ENCODE data around the gene MINK1. TPM values are rescaled to one million over a fixed set of nuclear protein-coding genes. Genes with fewer than 3 reads are reported as not detected.
A peak's percentile ranks its signal among the peaks of the same experiment; 100 is the strongest.

MINK1 gene
- total and polyA plus RNA-seq, 2 of the 13 experiments (the other 11 are each of a cell fraction or from before 2014, with no cell fraction given) = 17.2 to 63.9 TPM

GRCh38 chr17:4806777-4807604 is 26.1 kb upstream of the MINK1 start, which contains the start of gene PLD2 (continued):
- no peak for TF ChIP-seq ZNF280D (CRISPR knock-in tag; IDR thresholded peaks at IDR 0.05)
- TF ChIP-seq ATF7 (IDR thresholded peaks at IDR 0.05) = no peak
- no peak for TF ChIP-seq ATF7 (CRISPR knock-in tag; IDR thresholded peaks at IDR 0.05)
- no peak for TF ChIP-seq MATR3 (CRISPR knock-in tag; IDR thresholded peaks at IDR 0.05)
- no peak for TF ChIP-seq DNMT3B (CRISPR knock-in tag; conservative IDR thresholded peaks at IDR 0.05)
- TF ChIP-seq KLF11 (CRISPR knock-in tag; IDR thresholded peaks at IDR 0.05) = no peak
- TF ChIP-seq CTCF (CRISPR knock-in tag; IDR thresholded peaks at IDR 0.05) = no peak; the same call in 1 of the 2 replicates
- TF ChIP-seq ZNF225 (CRISPR knock-in tag; IDR thresholded peaks at IDR 0.05) = no peak
- peak; percentile 54; the same call in 1 of the 2 replicates for TF ChIP-seq MXD3 (CRISPR knock-in tag; IDR thresholded peaks at IDR 0.05)
- peak; percentile 14; the same call in 1 of the 2 replicates for TF ChIP-seq ZFP91 (CRISPR knock-in tag; IDR thresholded peaks at IDR 0.05; ENCODE audit: borderline replicate concordance)
- TF ChIP-seq TFDP2 (CRISPR knock-in tag; IDR thresholded peaks at IDR 0.05) = no peak
- no peak for TF ChIP-seq ZNF703 (CRISPR knock-in tag; IDR thresholded peaks at IDR 0.05; ENCODE audit: borderline replicate concordance)
- no peak; the same call in 1 of the 2 replicates for TF ChIP-seq GFI1 (CRISPR knock-in tag; IDR thresholded peaks at IDR 0.05; ENCODE audit: borderline replicate concordance)
- TF ChIP-seq RFXAP (CRISPR knock-in tag; IDR thresholded peaks at IDR 0.05; ENCODE audit: borderline replicate concordance) = no peak
- TF ChIP-seq ELK4 (CRISPR knock-in tag; IDR thresholded peaks at IDR 0.05; ENCODE audit: borderline replicate concordance) = no peak
- no peak for TF ChIP-seq ZNF430 (CRISPR knock-in tag; IDR thresholded peaks at IDR 0.05)
- TF ChIP-seq ZBTB14 (CRISPR knock-in tag; IDR thresholded peaks at IDR 0.05) = no peak
